Measurements from ENCODE around the gene RAMP1. TPM values are rescaled to one million over a fixed set of nuclear protein-coding genes. Genes with fewer than 3 reads are reported as not detected.
A peak's percentile ranks its signal among the peaks of the same experiment; 100 is the strongest.

RAMP1 gene
- total RNA-seq, 1 experiment from 2014 or later = 23.4 TPM

GRCh38 chr2:237868631-237869342 is 9.4 kb downstream of the RAMP1 start:
- Histone ChIP-seq H3K4me3 (replicated peaks in 1 of 2; ENCODE audit: low read depth in 1 of 2, low read length in 2 of 2) (no peak overlapping the region), H3K27ac (ENCODE audit: low read depth, low read length) (no peak overlapping the region), H3K27me3 (ENCODE audit: insufficient read depth, low read length) (no peaks in the 10 kb centered on the region), H3K9ac (ENCODE audit: low read length) (no peak overlapping the region; the same call in 1 of the 2 replicates), H2AFZ (ENCODE audit: low read depth, low read length, poor library complexity, severe bottlenecking) (no peak overlapping the region), H4K20me1 (ENCODE audit: insufficient read depth) (no peaks in the 10 kb centered on the region), H3K9me3 (ENCODE audit: control insufficient read depth in 1 of 2, insufficient read depth in 1 of 2, low read depth in 1 of 2, low read length in 2 of 2) (no peaks in the 10 kb centered on the region), H3K9me2 (ENCODE audit: insufficient read depth) (no peaks in the 10 kb centered on the region), H3K4me1 (ENCODE audit: control insufficient read depth in 1 of 2, insufficient read depth in 2 of 2, low read length in 2 of 2) (peaks cover 39 to 61% of the 10 kb centered on the region in 2 experiments), H3K4me2 (ENCODE audit: low read length) (0 out of 2 replicates have a peak overlapping the region, but pooled peaks have one; percentile 79), H3K79me2 (ENCODE audit: insufficient read depth, low read length) (peaks cover 23% of the 10 kb centered on the region; the same call in 1 of the 2 replicates), H3K36me3 (ENCODE audit: control insufficient read depth in 1 of 2, insufficient read depth in 2 of 2, low read length in 2 of 2) (no peaks in the 10 kb centered on the region)
- CTCF ChIA-PET = no interaction called here
- intact Hi-C loops (cut with micrococcal nuclease) = no loop called here
- TF ChIP-seq TCF7L2 (IDR thresholded peaks at IDR 0.05; ENCODE audit: borderline replicate concordance, extremely low read depth, insufficient read depth, insufficient read length) = no peak
- TF ChIP-seq EZH2phosphoT487 (IDR thresholded peaks at IDR 0.05; ENCODE audit: borderline replicate concordance) = no peak
- no peak for TF ChIP-seq REST (IDR thresholded peaks at IDR 0.05; ENCODE audit: low read depth)
- no peak for TF ChIP-seq SIN3A (IDR thresholded peaks at IDR 0.05; ENCODE audit: low read depth)
- TF ChIP-seq CBX3 (IDR thresholded peaks at IDR 0.05; ENCODE audit: low read depth) = no peak
- no peak for TF ChIP-seq EZH2 (IDR thresholded peaks at IDR 0.05)
- TF ChIP-seq JUND (IDR thresholded peaks at IDR 0.05) = no peak
- TF ChIP-seq YY1 (IDR thresholded peaks at IDR 0.05; ENCODE audit: extremely low read depth, insufficient replicate concordance, low read depth, low read length) = no peak
- TF ChIP-seq POLR2A (IDR thresholded peaks at IDR 0.05; ENCODE audit: borderline replicate concordance, extremely low read depth, insufficient read depth, insufficient read length) = no peak
- TF ChIP-seq, protein P1, sequence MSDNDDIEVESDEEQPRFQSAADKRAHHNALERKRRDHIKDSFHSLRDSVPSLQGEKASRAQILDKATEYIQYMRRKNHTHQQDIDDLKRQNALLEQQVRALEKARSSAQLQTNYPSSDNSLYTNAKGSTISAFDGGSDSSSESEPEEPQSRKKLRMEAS (IDR thresholded peaks at IDR 0.05) = no peak
- TF ChIP-seq ELF1 (IDR thresholded peaks at IDR 0.05; ENCODE audit: borderline replicate concordance, low read depth) = no peak
- TF ChIP-seq CEBPB (IDR thresholded peaks at IDR 0.05; ENCODE audit: low read depth) = no peak
- TF ChIP-seq SP1 (IDR thresholded peaks at IDR 0.05; ENCODE audit: low read depth) = no peak
- RAD21 ChIA-PET (ENCODE audit: low non-redundant PET in 1 of 2, low total read pairs in 2 of 2, uncharacterized antibody in 2 of 2, unreplicated experiment in 2 of 2) = no interaction called here
- DNase-seq (ENCODE audit: low read depth, low spot score) = no peak
- POLR2A ChIA-PET = no interaction called here
- ATAC-seq = no peak
- no TSS peak for BruUV-seq (replicated peaks)
